HepG2 (cell line): ENCODE data around the gene ATPAF2. TPM values are rescaled to one million over a fixed set of nuclear protein-coding genes. Genes with fewer than 3 reads are reported as not detected.

Experiments
- AGO2 ChIP-seq: fragments of 200-400 bp; formaldehyde crosslinking; optimal IDR thresholded peaks from 2 replicates; pipeline ENCODE3; 2017; ENCODE audit warnings: mild to moderate bottlenecking, low read depth, low read length, moderate library complexity
- ATRX ChIP-seq: sonication (generic); formaldehyde crosslinking; IDR thresholded peaks from 2 replicates; pipeline ENCODE4 v1.4.0; 2020; ENCODE audit warnings: missing genetic modification reagents, borderline replicate concordance
- FOXA1 ChIP-seq, 2 experiments: fragments of 450-650 bp in 1 of 2; sonication (generic) in 1 of 2; formaldehyde crosslinking in 1 of 2; IDR thresholded peaks; 2 replicates each; pipeline versions ENCODE4 v1.4.0 to v1.6.1; 2016 to 2020; ENCODE audit warnings: missing genetic modification reagents in 1 of 2
- JARID2 ChIP-seq: sonication (generic); formaldehyde crosslinking; IDR thresholded peaks from 2 replicates; pipeline ENCODE4 v1.8.1; 2023; ENCODE audit warnings: missing genetic modification reagents, inconsistent platforms; ENCODE audit not compliant: insufficient replicate concordance
- MAFK ChIP-seq, 2 experiments: IDR thresholded peaks in 1 of 2; conservative IDR thresholded peaks in 1 of 2; 2 replicates each; pipeline ENCODE4 v1.6.1; 2011; ENCODE audit warnings: improper control_type of control experiment in 2 of 2, low read length in 2 of 2
- NBN ChIP-seq: fragments of 450-650 bp; conservative IDR thresholded peaks from 2 replicates; pipeline ENCODE4 v1.6.1; 2017
- RFXANK ChIP-seq: IDR thresholded peaks from 2 replicates; pipeline ENCODE4 v1.6.1; 2016
- ZBTB38 ChIP-seq: sonication (generic); formaldehyde crosslinking; IDR thresholded peaks from 2 replicates; pipeline ENCODE4 v1.5.1; 2020; ENCODE audit warnings: mild to moderate bottlenecking, missing genetic modification reagents
- ZMAT3 ChIP-seq: sonication (generic); formaldehyde crosslinking; conservative IDR thresholded peaks from 2 replicates; pipeline ENCODE4 v1.7.0; 2021; ENCODE audit warnings: missing genetic modification reagents
- ZMYM4 ChIP-seq: sonication (generic); formaldehyde crosslinking; IDR thresholded peaks from 2 replicates; pipeline ENCODE4 v1.8.1; 2023; ENCODE audit warnings: mild to moderate bottlenecking, missing genetic modification reagents
- ZNF138 ChIP-seq: sonication (generic); formaldehyde crosslinking; IDR thresholded peaks from 2 replicates; pipeline ENCODE4 v1.5.0; 2020; ENCODE audit warnings: mild to moderate bottlenecking, low read depth, missing genetic modification reagents
- ZNF17 ChIP-seq: sonication (generic); formaldehyde crosslinking; IDR thresholded peaks from 2 replicates; pipeline ENCODE4 v1.5.0; 2020; ENCODE audit warnings: mild to moderate bottlenecking, missing genetic modification reagents
- ZNF33B ChIP-seq: sonication (generic); formaldehyde crosslinking; IDR thresholded peaks from 2 replicates; pipeline ENCODE4 v1.5.1; 2020; ENCODE audit warnings: mild to moderate bottlenecking, missing genetic modification reagents
- ZNF530 ChIP-seq: sonication (generic); formaldehyde crosslinking; IDR thresholded peaks from 2 replicates; pipeline ENCODE4 v1.5.0; 2020; ENCODE audit warnings: low read depth, mild to moderate bottlenecking, missing genetic modification reagents
- polyA plus RNA-seq, 8 experiments: library from polyadenylated mRNA; depleted of rRNA in 3 of 8; stranded (reverse) in 7 of 8; unstranded in 1 of 8; fragments of >200 nt; fragmentation: Illumina TruSeq in 4 of 8; extraction: Trizol in 4 of 8; gene quantifications; 2 replicates each; pipeline versions ENCODE4 v1.2.1 to v1.2.3, GENCODE V29; 2011 to 2016; ENCODE audit warnings: low read depth in 4 of 8, missing spikeins in 1 of 8, mixed read lengths in 1 of 8; ENCODE audit not compliant: insufficient read depth in 1 of 8
- total RNA-seq, 5 experiments: library from RNA; depleted of rRNA; stranded (reverse); fragments of >200 nt; fragmentation: Illumina TruSeq; extraction: Trizol; gene quantifications; 2 replicates each; pipeline ENCODE4 v1.2.3, GENCODE V29; 2016; ENCODE audit warnings: low read depth in 1 of 5
- TF ChIP-seq, protein P1 (sequence below): sonication (generic); formaldehyde crosslinking; IDR thresholded peaks from 2 replicates; pipeline ENCODE4 v1.5.0; 2020; ENCODE audit warnings: mild to moderate bottlenecking, missing genetic modification reagents
- TF ChIP-seq, protein P2 (sequence below): sonication (generic); formaldehyde crosslinking; IDR thresholded peaks from 2 replicates; pipeline ENCODE4 v1.9.0; 2021; ENCODE audit warnings: mild to moderate bottlenecking, missing genetic modification reagents
- TF ChIP-seq, protein P3 (sequence below): sonication (generic); formaldehyde crosslinking; IDR thresholded peaks from 2 replicates; pipeline ENCODE4 v1.5.1; 2020; ENCODE audit warnings: mild to moderate bottlenecking, missing genetic modification reagents, moderate library complexity
- TF ChIP-seq, protein P4 (sequence below): sonication (generic); formaldehyde crosslinking; IDR thresholded peaks from 2 replicates; pipeline ENCODE4 v1.4.0; 2020; ENCODE audit warnings: mild to moderate bottlenecking, low read depth, missing genetic modification reagents
- TF ChIP-seq, protein P5 (sequence below): IDR thresholded peaks from 2 replicates; pipeline ENCODE4 v1.6.1; 2016; ENCODE audit warnings: missing genetic modification reagents, missing compliant biosample characterization

Gene ATPAF2
- total and polyA plus RNA-seq, 2 of the 13 experiments (the other 11 are each of a cell fraction or from before 2014, with no cell fraction given), result 15.0 to 16.5 TPM

DNA sequence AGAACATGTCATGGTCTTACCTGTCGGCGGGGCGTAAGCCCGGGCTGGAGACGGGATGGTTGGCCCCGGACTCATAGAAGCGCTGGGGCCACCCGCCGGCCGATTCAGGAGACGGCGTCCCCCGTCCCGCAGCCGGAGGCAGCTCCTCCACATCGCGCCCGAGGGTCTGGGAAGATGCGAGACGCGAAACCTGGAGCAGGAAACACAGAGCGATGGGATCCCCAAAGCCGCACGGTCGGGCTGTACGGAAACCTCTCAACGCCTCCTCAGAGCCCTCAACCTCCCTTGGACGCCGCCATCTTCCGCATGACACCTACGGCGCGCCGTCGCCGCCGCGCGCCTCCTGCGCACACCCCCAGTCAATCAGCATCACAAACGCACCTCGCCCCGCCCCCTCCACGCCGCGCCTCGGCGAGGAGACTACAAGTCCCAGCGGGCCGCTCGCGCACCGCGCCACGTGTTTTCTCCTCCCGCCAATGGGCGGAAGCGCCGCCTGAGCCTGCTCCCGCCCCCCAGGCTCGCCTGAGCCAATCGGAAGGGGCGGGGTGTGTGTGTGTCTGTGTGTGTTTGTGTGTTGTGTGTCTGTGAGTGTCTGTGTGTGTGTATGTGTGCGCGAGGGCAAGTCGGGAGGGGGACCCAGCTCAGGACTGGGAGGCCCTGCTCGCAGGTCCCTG lies at the start of gene ATPAF2, which contains the start of gene GID4 (continued):
- TF ChIP-seq, protein P1, sequence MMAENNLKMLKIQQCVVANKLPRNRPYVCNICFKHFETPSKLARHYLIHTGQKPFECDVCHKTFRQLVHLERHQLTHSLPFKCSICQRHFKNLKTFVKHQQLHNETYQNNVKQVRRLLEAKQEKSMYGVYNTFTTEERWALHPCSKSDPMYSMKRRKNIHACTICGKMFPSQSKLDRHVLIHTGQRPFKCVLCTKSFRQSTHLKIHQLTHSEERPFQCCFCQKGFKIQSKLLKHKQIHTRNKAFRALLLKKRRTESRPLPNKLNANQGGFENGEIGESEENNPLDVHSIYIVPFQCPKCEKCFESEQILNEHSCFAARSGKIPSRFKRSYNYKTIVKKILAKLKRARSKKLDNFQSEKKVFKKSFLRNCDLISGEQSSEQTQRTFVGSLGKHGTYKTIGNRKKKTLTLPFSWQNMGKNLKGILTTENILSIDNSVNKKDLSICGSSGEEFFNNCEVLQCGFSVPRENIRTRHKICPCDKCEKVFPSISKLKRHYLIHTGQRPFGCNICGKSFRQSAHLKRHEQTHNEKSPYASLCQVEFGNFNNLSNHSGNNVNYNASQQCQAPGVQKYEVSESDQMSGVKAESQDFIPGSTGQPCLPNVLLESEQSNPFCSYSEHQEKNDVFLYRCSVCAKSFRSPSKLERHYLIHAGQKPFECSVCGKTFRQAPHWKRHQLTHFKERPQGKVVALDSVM (CRISPR knock-in tag), result 0 out of 2 replicates have a peak, but pooled peaks have one; percentile 16
- TF ChIP-seq JARID2 (CRISPR knock-in tag), result no peak
- TF ChIP-seq, protein P2, sequence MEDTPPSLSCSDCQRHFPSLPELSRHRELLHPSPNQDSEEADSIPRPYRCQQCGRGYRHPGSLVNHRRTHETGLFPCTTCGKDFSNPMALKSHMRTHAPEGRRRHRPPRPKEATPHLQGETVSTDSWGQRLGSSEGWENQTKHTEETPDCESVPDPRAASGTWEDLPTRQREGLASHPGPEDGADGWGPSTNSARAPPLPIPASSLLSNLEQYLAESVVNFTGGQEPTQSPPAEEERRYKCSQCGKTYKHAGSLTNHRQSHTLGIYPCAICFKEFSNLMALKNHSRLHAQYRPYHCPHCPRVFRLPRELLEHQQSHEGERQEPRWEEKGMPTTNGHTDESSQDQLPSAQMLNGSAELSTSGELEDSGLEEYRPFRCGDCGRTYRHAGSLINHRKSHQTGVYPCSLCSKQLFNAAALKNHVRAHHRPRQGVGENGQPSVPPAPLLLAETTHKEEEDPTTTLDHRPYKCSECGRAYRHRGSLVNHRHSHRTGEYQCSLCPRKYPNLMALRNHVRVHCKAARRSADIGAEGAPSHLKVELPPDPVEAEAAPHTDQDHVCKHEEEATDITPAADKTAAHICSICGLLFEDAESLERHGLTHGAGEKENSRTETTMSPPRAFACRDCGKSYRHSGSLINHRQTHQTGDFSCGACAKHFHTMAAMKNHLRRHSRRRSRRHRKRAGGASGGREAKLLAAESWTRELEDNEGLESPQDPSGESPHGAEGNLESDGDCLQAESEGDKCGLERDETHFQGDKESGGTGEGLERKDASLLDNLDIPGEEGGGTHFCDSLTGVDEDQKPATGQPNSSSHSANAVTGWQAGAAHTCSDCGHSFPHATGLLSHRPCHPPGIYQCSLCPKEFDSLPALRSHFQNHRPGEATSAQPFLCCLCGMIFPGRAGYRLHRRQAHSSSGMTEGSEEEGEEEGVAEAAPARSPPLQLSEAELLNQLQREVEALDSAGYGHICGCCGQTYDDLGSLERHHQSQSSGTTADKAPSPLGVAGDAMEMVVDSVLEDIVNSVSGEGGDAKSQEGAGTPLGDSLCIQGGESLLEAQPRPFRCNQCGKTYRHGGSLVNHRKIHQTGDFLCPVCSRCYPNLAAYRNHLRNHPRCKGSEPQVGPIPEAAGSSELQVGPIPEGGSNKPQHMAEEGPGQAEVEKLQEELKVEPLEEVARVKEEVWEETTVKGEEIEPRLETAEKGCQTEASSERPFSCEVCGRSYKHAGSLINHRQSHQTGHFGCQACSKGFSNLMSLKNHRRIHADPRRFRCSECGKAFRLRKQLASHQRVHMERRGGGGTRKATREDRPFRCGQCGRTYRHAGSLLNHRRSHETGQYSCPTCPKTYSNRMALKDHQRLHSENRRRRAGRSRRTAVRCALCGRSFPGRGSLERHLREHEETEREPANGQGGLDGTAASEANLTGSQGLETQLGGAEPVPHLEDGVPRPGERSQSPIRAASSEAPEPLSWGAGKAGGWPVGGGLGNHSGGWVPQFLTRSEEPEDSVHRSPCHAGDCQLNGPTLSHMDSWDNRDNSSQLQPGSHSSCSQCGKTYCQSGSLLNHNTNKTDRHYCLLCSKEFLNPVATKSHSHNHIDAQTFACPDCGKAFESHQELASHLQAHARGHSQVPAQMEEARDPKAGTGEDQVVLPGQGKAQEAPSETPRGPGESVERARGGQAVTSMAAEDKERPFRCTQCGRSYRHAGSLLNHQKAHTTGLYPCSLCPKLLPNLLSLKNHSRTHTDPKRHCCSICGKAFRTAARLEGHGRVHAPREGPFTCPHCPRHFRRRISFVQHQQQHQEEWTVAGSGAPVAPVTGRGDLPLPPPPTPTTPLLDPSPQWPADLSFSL (CRISPR knock-in tag), result peak; percentile 100
- TF ChIP-seq FOXA1 (IDR thresholded peaks at IDR 0.05), result no peak
- peak; percentile 11; the same call in 1 of the 2 replicates for TF ChIP-seq FOXA1 (CRISPR knock-in tag; IDR thresholded peaks at IDR 0.05)
- TF ChIP-seq, protein P3, sequence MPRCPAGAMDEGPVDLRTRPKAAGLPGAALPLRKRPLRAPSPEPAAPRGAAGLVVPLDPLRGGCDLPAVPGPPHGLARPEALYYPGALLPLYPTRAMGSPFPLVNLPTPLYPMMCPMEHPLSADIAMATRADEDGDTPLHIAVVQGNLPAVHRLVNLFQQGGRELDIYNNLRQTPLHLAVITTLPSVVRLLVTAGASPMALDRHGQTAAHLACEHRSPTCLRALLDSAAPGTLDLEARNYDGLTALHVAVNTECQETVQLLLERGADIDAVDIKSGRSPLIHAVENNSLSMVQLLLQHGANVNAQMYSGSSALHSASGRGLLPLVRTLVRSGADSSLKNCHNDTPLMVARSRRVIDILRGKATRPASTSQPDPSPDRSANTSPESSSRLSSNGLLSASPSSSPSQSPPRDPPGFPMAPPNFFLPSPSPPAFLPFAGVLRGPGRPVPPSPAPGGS, result no peak
- no peak for TF ChIP-seq ATRX (CRISPR knock-in tag)
- TF ChIP-seq MAFK (conservative IDR thresholded peaks at IDR 0.05 in 1 of 2, IDR thresholded peaks at IDR 0.05 in 1 of 2; ENCODE audit: low read length in 2 of 2), result no peak
- TF ChIP-seq ZMAT3 (CRISPR knock-in tag), result peak; percentile 68
- TF ChIP-seq ZNF17, result no peak
- no peak for TF ChIP-seq ZNF138 (CRISPR knock-in tag)
- TF ChIP-seq NBN, result no peak
- TF ChIP-seq ZNF530 (CRISPR knock-in tag), result no peak
- TF ChIP-seq AGO2, result no peak
- TF ChIP-seq ZNF33B, result no peak
- TF ChIP-seq ZBTB38 (CRISPR knock-in tag), result no peak; the same call in 1 of the 2 replicates
- TF ChIP-seq, protein P4, sequence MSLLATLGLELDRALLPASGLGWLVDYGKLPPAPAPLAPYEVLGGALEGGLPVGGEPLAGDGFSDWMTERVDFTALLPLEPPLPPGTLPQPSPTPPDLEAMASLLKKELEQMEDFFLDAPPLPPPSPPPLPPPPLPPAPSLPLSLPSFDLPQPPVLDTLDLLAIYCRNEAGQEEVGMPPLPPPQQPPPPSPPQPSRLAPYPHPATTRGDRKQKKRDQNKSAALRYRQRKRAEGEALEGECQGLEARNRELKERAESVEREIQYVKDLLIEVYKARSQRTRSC (CRISPR knock-in tag), result 0 out of 2 replicates have a peak, but pooled peaks have one; percentile 19
- TF ChIP-seq, protein P5, sequence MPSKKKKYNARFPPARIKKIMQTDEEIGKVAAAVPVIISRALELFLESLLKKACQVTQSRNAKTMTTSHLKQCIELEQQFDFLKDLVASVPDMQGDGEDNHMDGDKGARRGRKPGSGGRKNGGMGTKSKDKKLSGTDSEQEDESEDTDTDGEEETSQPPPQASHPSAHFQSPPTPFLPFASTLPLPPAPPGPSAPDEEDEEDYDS (CRISPR knock-in tag), result peak; percentile 52; the same call in 1 of the 2 replicates
- TF ChIP-seq RFXANK (CRISPR knock-in tag), result 0 out of 2 replicates have a peak, but pooled peaks have one; percentile 64
- TF ChIP-seq ZMYM4 (CRISPR knock-in tag), result peak; percentile 68; the same call in 1 of the 2 replicates
